Coronary artery (tissue), 2 donors: ENCODE data around the gene TESK2.
A peak's percentile ranks its signal among the peaks of the same experiment; 100 is the strongest.
"Not testable (repeated sequence)": the region's sequence is repeated elsewhere in the genome, so short reads cannot be mapped to it uniquely, and the experiment has no call there.

Experiments
- DNase-seq: peaks from one replicate; pipeline ENCODE4 v3.0.0-alpha.2; 2017; ENCODE audit warnings: low spot score
- H3K27ac ChIP-seq, 2 donors: fragments of 200-600 bp; sonication (generic); one replicate each; pipeline ENCODE4 v1.5.1; 2016 to 2019
- H3K4me3 ChIP-seq: fragments of 200-600 bp; sonication (generic); 2 replicates; pipeline ENCODE4 v1.5.1; 2016; ENCODE audit warnings: mild to moderate bottlenecking, moderate library complexity
- TF ChIP-seq, protein P1 (sequence below): fragments of 200-600 bp; sonication (generic); IDR thresholded peaks from one replicate; pipeline ENCODE4 v1.5.1; 2019; ENCODE audit warnings: antibody characterized with exemption

The TESK2 gene

DNA sequence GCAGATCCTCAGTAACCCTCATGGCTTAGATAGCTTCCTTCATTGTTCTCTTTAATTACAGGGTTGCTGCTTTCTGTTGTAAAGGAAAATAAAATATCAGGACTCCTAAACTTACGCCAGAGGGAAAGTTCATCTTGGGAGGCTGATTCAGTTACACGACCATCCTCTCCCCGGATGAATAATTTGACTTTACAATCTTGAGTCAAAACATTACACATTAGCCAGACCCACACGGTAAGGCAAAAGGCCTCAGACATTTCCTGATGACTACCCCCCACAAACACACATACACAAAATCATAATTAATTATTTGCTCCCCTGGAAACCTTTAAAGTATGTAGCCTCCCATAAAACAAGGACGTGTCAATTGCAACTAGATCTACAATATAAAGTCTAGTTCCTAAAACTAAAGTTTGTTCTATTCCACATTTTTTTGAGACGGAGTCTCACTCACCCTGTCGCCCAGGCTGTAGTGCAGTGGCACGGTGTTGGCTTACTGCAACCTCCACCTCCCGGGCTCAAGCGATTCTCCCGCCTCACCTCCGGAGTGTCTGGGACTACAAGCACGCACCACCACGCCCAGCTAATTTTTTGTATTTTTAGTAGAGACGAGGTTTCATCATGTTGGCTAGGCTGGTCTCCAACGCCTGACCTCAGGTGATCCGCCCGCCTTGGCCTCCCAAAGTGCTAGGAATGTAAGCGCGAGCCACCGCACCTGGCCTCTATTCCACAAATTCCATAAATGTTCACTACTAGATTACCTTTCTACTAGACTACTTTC, 31.6 kb upstream of the TESK2 start:
- no peak for DNase-seq
- TF ChIP-seq, protein P1, sequence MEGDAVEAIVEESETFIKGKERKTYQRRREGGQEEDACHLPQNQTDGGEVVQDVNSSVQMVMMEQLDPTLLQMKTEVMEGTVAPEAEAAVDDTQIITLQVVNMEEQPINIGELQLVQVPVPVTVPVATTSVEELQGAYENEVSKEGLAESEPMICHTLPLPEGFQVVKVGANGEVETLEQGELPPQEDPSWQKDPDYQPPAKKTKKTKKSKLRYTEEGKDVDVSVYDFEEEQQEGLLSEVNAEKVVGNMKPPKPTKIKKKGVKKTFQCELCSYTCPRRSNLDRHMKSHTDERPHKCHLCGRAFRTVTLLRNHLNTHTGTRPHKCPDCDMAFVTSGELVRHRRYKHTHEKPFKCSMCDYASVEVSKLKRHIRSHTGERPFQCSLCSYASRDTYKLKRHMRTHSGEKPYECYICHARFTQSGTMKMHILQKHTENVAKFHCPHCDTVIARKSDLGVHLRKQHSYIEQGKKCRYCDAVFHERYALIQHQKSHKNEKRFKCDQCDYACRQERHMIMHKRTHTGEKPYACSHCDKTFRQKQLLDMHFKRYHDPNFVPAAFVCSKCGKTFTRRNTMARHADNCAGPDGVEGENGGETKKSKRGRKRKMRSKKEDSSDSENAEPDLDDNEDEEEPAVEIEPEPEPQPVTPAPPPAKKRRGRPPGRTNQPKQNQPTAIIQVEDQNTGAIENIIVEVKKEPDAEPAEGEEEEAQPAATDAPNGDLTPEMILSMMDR: no peak
- Histone ChIP-seq H3K27ac (peak overlapping the region; percentile 81 to 95), H3K4me3 (peak overlapping the region; percentile 94)

DNA sequence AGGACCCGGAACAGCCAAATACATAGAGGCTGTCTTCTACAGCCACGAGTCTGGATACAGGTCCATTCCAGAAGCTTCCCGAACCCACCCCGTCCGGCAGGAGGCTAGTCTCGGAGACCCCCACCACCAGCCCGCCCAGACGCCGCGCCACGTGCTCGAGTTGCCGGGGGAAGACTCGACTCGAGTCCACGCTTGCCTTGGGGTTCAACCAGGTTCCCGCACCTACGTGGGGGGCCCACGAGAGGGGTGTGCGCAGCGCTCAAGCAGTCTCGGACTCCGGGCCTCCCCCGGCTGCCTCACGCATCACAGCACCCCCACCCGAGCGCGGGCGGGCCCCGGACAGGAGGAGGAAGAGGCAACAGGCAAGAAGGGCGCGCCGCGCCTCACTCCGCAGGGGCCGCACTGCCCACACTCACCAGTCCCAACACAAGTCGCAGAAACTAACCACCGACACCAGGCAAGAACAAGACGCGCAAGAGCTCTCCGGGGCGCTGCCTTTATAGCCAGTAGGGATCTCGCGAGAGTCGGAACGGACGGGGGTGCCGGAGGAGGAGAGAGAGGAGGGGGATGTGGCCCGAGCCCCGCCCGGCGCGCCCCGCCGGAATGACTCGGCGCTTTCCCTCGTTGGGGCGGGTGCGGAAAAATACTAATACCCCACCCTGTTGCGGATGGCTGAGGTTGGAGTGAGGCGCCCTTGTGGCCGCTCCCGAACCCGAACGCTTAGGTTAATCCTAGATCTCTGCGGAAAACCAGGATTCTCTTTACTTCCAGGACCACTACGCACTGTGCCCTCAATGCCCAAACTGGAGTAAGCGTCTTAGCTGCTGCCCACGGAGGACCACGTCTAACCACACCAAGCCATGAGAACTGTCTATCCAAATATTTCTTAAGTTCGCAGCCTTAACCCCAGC, 30.7 kb upstream of the TESK2 start, which contains the start of gene PRDX1:
Gene PRDX1 (minus strand): TSS at position 472 of the 911 bp plus-strand sequence. CDS start 2,841 bp downstream, outside the sequence.
- DNase-seq: peak; percentile 99
- TF ChIP-seq, protein P1: no peak
- Histone ChIP-seq H3K27ac (peak within 1 kb of the TSS; percentile 81 to 95), H3K4me3 (peak within 1 kb of the TSS; percentile 94)

- DNase-seq, H3K27ac ChIP-seq: not testable (repeated sequence)
- peak overlapping the region; percentile 94 for H3K4me3 ChIP-seq
Measured at GRCh38 chr1:45519774-45520173, 28.8 kb upstream of the TESK2 start.

DNA sequence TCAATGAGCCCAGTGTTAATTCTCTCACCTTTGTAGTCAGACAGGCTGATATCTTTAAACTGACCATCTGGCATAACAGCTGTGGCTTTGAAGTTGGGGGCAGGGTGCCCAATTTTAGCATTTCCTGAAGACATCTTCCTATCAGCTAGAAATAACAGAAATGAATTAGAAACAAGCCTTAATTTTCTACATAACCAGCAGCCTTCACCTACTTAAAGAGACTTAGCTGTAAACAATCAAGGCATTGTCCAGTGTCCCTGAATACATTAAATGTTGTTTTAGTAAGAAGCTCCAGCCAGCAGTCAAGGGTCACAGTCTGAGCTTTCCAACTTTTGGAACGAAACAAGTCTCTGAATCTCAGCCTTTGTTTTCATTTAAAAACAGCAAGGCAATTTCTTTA, 27.9 kb upstream of the TESK2 start:
- TF ChIP-seq, protein P1: no peak
- peak overlapping the region; percentile 94 for H3K4me3 ChIP-seq
- DNase-seq: no peak
- H3K27ac ChIP-seq: no peak overlapping the region

- H3K4me3 ChIP-seq, DNase-seq, H3K27ac ChIP-seq: not testable (repeated sequence)
Measured at GRCh38 chr1:45518366-45518765, 27.4 kb upstream of the TESK2 start.

GRCh38 chr1:45516465-45516864, 25.5 kb upstream of the TESK2 start:
- DNase-seq: no peak
- no peak overlapping the region for H3K27ac ChIP-seq
- H3K4me3 ChIP-seq: no peak overlapping the region
- TF ChIP-seq, protein P1: no peak

DNA sequence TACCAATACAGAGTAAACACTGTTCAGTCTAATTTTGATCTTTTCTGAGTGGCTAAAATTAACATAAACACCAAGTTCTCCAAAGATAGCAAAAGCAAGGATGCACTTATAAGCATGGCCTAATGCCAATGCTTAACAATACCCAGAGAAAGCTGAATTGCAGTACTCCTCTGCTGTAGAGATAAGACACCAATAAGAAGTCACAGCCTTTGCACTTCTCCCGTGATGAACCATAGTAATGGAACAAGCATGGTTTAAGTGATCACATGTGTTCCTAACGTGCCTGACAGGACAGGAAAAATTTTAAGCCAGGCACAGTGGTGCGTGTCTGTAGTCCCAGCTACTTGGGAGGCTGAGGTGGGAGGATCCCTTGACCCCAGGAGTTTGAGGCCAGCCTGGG, 25.1 kb upstream of the TESK2 start:
- Histone ChIP-seq H3K27ac (no peak overlapping the region), H3K4me3 (no peak overlapping the region)
- DNase-seq: no peak
- TF ChIP-seq, protein P1: no peak

- not testable (repeated sequence) for DNase-seq, H3K27ac ChIP-seq, H3K4me3 ChIP-seq
Measured at GRCh38 chr1:45513532-45514260, 22.7 kb upstream of the TESK2 start.
